ENCODE measurements around the gene TRAPPC11.

GRCh38 chr4:183727482-183727881, 68.4 kb downstream of the TRAPPC11 start:
- TF ChIP-seq, protein P1, sequence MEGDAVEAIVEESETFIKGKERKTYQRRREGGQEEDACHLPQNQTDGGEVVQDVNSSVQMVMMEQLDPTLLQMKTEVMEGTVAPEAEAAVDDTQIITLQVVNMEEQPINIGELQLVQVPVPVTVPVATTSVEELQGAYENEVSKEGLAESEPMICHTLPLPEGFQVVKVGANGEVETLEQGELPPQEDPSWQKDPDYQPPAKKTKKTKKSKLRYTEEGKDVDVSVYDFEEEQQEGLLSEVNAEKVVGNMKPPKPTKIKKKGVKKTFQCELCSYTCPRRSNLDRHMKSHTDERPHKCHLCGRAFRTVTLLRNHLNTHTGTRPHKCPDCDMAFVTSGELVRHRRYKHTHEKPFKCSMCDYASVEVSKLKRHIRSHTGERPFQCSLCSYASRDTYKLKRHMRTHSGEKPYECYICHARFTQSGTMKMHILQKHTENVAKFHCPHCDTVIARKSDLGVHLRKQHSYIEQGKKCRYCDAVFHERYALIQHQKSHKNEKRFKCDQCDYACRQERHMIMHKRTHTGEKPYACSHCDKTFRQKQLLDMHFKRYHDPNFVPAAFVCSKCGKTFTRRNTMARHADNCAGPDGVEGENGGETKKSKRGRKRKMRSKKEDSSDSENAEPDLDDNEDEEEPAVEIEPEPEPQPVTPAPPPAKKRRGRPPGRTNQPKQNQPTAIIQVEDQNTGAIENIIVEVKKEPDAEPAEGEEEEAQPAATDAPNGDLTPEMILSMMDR (IDR thresholded peaks at IDR 0.05) = no peak
- TF ChIP-seq POLR2AphosphoS5 (IDR thresholded peaks at IDR 0.05; ENCODE audit: low read depth, low read length) = no peak
- TF ChIP-seq SIN3A (IDR thresholded peaks at IDR 0.05; ENCODE audit: borderline replicate concordance, insufficient read depth, low read depth, low read length) = no peak
- TF ChIP-seq, protein P2, sequence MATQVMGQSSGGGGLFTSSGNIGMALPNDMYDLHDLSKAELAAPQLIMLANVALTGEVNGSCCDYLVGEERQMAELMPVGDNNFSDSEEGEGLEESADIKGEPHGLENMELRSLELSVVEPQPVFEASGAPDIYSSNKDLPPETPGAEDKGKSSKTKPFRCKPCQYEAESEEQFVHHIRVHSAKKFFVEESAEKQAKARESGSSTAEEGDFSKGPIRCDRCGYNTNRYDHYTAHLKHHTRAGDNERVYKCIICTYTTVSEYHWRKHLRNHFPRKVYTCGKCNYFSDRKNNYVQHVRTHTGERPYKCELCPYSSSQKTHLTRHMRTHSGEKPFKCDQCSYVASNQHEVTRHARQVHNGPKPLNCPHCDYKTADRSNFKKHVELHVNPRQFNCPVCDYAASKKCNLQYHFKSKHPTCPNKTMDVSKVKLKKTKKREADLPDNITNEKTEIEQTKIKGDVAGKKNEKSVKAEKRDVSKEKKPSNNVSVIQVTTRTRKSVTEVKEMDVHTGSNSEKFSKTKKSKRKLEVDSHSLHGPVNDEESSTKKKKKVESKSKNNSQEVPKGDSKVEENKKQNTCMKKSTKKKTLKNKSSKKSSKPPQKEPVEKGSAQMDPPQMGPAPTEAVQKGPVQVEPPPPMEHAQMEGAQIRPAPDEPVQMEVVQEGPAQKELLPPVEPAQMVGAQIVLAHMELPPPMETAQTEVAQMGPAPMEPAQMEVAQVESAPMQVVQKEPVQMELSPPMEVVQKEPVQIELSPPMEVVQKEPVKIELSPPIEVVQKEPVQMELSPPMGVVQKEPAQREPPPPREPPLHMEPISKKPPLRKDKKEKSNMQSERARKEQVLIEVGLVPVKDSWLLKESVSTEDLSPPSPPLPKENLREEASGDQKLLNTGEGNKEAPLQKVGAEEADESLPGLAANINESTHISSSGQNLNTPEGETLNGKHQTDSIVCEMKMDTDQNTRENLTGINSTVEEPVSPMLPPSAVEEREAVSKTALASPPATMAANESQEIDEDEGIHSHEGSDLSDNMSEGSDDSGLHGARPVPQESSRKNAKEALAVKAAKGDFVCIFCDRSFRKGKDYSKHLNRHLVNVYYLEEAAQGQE (IDR thresholded peaks at IDR 0.05; ENCODE audit: insufficient read depth in 1 of 2, low read depth in 2 of 2, low read length in 1 of 2) = no peak
- TF ChIP-seq TCF7L2 (IDR thresholded peaks at IDR 0.05; ENCODE audit: low read depth, low read length) = no peak

Data from Panc1 (cell line).